Heart left ventricle (tissue), 16 donors: Measurements from ENCODE around the gene PLCL1. TPM values are rescaled to one million over a fixed set of nuclear protein-coding genes. Genes with fewer than 3 reads are reported as not detected.
A peak's percentile ranks its signal among the peaks of the same experiment; 100 is the strongest.

Experiments
- ATAC-seq, 4 donors: fragments of 200-7000 bp; cut with Tn5 transposase; one replicate each; pipeline ENCODE4 v1.9.1; 2020 to 2022; ENCODE audit warnings: moderate library complexity in 4 of 4, mild to moderate bottlenecking in 3 of 4, moderate number of reproducible peaks in 1 of 4
- DNase-seq, 5 donors: peaks; one replicate each; pipeline ENCODE4 v3.0.0-alpha.2; 2020
- H3K27ac ChIP-seq, 12 donors: fragments of 200-600 bp; sonication (generic) in 4 of 12; one replicate each; pipeline versions ENCODE4 v1.5.0 to v1.8.0; 2016 to 2022; ENCODE audit warnings: mild to moderate bottlenecking in 2 of 12
- H3K27me3 ChIP-seq, 9 donors: fragments of 200-600 bp; sonication (generic) in 2 of 9; one replicate each; pipeline versions ENCODE4 v1.5.1 to v1.8.0; 2016 to 2022; ENCODE audit warnings: mild to moderate bottlenecking in 3 of 9
- H3K36me3 ChIP-seq, 9 donors: fragments of 200-600 bp; sonication (generic) in 2 of 9; one replicate each; pipeline versions ENCODE4 v1.5.0 to v1.8.0; 2018 to 2022; ENCODE audit warnings: mild to moderate bottlenecking in 2 of 9
- H3K4me1 ChIP-seq, 12 donors: fragments of 200-600 bp; sonication (generic) in 4 of 12; one replicate each; pipeline versions ENCODE4 v1.5.0 to v1.8.0; 2016 to 2022; ENCODE audit warnings: mild to moderate bottlenecking in 3 of 12
- H3K4me3 ChIP-seq, 12 donors: fragments of 200-600 bp; sonication (generic) in 4 of 12; one replicate each; pipeline versions ENCODE4 v1.5.0 to v1.8.0; 2017 to 2022; ENCODE audit warnings: mild to moderate bottlenecking in 9 of 12, moderate library complexity in 4 of 12
- H3K9me3 ChIP-seq, 12 donors: fragments of 200-600 bp; sonication (generic) in 4 of 12; one replicate each; pipeline versions ENCODE4 v1.5.0 to v1.8.0; 2016 to 2022; ENCODE audit warnings: mild to moderate bottlenecking in 1 of 12
- CTCF ChIP-seq, 12 donors: fragments of 200-600 bp; sonication (generic) in 4 of 12; IDR thresholded peaks; one replicate each; pipeline versions ENCODE4 v1.5.0 to v1.8.0; 2018 to 2022; ENCODE audit warnings: antibody characterized with exemption in 12 of 12, mild to moderate bottlenecking in 5 of 12
- POLR2A ChIP-seq, 2 donors: fragments of 450-650 bp; IDR thresholded peaks; one replicate each; pipeline ENCODE4 v1.6.1; 2017; ENCODE audit warnings: antibody characterized with exemption in 2 of 2, mild to moderate bottlenecking in 2 of 2, moderate library complexity in 2 of 2
- WGBS, 4 donors: extraction: QIAGEN DNeasy Blood & Tissue Kit in 2 of 4; methylation state at CpG; one replicate each; pipeline versions ENCODE4 v1.1.5 to v1.1.7; 2013 to 2018; 5-methylcytosine and 5-hydroxymethylcytosine counted together
- intact Hi-C, 10 donors: fragments of 100-400 bp; cut with DNase I; formaldehyde crosslinking; loops; one replicate each; pipeline versions ENCODE4 v1.11.1 to v1.14.2; 2022
- polyA plus RNA-seq, 2 donors: library from polyadenylated mRNA; stranded (reverse); fragments of 200-250 nt; gene quantifications; one replicate each; pipeline ENCODE4 v1.2.3, GENCODE V29; 2013
- total RNA-seq, 9 donors: library from RNA; depleted of rRNA in 2 of 9; stranded (reverse); fragments of >200 nt in 2 of 9; fragmentation: NEBNext Ultra II Directional in 3 of 9; extraction: Animal tissue kit (Norgen Biotek cat#: 25700) in 3 of 9; gene quantifications; one replicate each; pipeline versions ENCODE4 v1.1.0 to v1.2.4, GENCODE V29; 2016 to 2023
- donor health status: ischemic (EF 13 %, LVEDD 7.1; RV severe dilation, severe dysfunction).
- donor health status: healthy with polysubstance abuse.
- donor health status: DM: no; HTN: yes; CAD: no.
- donor health status: DM: no; HTN: no; CAD: no.
- donor health status: ischemic (EF 25% LVEDD 6.9; RV normal size, moderate dysfunction).
- donor health status: ischemic (EF 25% LVEDD 5.7; RV mildly dilated, moderate dysfunction).
- donor health status: healthy.
- donor health status: DM: yes; HTN: yes; CAD: no.
- donor health status: ischemic (EF 35%, LVEDD 5.7; RV mildly dilated, moderate dysfunction).
- donor health status: nonischemic (EF 11% LVEDD 7.7; RV severe dilation, severe dysfunction).
- donor health status: DM: yes; HTN: yes; CAD: no.
- donor health status: PGD.
- donor health status: ischemic (EF 29% LVEDD 5.4; RV normal size, mild dysfunction).
- donor health status: nonischemic (EF 23%, LVEDD 6.1; RV moderate dilation, normal function).

The PLCL1 gene
- total and polyA plus RNA-seq, 11 donors, result 22.0 to 126 (median 90.4) TPM

DNA sequence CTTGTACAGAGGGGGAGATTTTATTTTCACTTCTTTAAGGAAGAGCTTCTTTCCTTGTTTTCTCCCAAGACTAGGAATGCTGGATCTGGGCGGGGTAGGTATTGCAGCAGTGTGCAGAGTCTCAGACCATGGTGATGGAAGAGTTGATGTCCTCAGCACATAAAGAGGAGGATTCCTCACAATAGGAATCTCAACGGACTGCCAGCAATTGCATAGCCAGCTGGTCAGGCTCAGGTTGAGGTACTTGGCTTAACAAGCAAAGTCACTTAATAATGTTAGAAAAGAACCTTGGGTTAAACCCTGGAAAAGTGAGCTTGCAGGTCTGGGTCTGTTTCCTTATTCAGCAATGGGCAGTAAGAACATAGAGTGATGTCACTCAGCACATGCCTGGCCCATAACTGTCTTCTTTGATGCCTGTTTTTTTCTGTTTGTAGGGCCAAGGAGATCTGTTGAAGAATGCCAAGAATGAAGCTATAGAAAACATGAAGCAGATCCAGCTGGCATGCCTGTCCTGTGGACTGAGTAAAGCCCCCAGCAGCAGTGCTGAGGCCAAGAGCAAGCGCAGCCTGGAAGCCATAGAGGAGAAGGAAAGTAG is 342.1 kb downstream of the PLCL1 start:
- WGBS, 4 donors, result 73 to 83% (median 77%) methylated on average over 3 of the region's 3 CpGs
- TF ChIP-seq POLR2A (IDR thresholded peaks at IDR 0.05) (no peak), CTCF (IDR thresholded peaks at IDR 0.05) (no peak)
- no peak overlapping the region for H3K4me3 ChIP-seq
- ATAC-seq (peak in 1 of 4 donors; percentile 11), DNase-seq (no peak)
- H3K9me3 ChIP-seq, result peaks cover 0 to 3% (median 0%) of the 10 kb centered on the region in 12 donors
- intact Hi-C loops, result no loop called here
- peaks cover 0 to 8% (median 0%) of the 10 kb centered on the region in 9 donors for H3K36me3 ChIP-seq
- H3K27me3 ChIP-seq, result no peaks in the 10 kb centered on the region
- no peak overlapping the region for H3K27ac ChIP-seq
- H3K4me1 ChIP-seq, result peaks cover 0 to 14% (median 6%) of the 10 kb centered on the region in 12 donors

DNA sequence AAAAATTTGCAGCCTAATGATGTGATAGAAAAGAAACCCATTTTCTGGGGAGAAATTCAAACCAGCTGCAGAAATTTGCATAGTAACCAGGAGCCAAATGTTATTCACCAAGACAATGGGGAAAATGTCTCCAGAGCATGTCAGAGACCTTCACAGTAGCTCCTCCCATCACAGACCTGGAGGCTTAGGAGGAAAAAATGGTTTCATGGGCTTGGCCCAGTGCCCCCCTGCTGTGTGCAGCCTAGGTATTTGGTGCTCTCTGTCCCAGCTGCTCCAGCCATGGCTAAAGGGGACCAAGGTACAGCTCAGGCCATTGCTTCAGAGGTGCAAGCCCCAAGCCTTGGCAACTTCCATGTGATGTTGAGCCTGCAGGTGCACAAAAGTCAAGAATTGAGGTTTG is 352.9 kb downstream of the PLCL1 start:
- no peak overlapping the region for H3K27ac ChIP-seq
- ATAC-seq (no peak), DNase-seq (no peak)
- TF ChIP-seq CTCF (IDR thresholded peaks at IDR 0.05) (no peak), POLR2A (IDR thresholded peaks at IDR 0.05) (no peak)
- H3K27me3 ChIP-seq, result no peaks in the 10 kb centered on the region
- intact Hi-C loops, result no loop called here
- peaks cover 0 to 11% (median 0%) of the 10 kb centered on the region in 12 donors for H3K9me3 ChIP-seq
- H3K4me1 ChIP-seq, result no peaks in the 10 kb centered on the region
- H3K36me3 ChIP-seq, result peaks cover 0 to under 1% (median 0%) of the 10 kb centered on the region in 9 donors
- no peak overlapping the region for H3K4me3 ChIP-seq

GRCh38 chr2:198161151-198161550 is 356.8 kb downstream of the PLCL1 start:
- ATAC-seq, result no peak
- no peak for TF ChIP-seq CTCF (IDR thresholded peaks at IDR 0.05)
- TF ChIP-seq POLR2A (IDR thresholded peaks at IDR 0.05), result no peak
- peaks cover 0 to 10% (median 0%) of the 10 kb centered on the region in 12 donors for H3K4me1 ChIP-seq
- H3K4me3 ChIP-seq, result no peak overlapping the region
- no peaks in the 10 kb centered on the region for H3K36me3 ChIP-seq
- DNase-seq, result no peak
- peaks cover 0 to 7% (median 0%) of the 10 kb centered on the region in 12 donors for H3K9me3 ChIP-seq
- intact Hi-C loops, result no loop called here
- no peak overlapping the region for H3K27ac ChIP-seq
- no peaks in the 10 kb centered on the region for H3K27me3 ChIP-seq

DNA sequence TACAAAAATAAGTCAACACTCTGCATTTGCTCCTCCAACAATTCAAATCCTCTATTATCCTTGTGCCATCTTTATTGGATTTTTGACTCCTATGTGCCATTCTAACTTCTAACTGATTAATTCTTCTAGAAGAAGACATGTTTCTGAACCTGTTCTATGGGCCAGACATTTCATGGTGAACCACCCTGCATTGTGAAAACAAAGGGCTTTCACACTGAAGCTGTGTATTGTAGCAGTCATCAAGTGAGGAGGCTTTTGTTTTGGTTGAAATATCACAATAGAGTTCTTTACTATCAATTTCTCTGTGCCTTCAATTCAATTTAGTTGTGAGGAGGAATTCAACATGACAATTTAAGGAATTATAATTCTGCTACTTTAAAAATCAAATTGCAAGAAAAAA is 357.9 kb downstream of the PLCL1 start:
- no peak for TF ChIP-seq CTCF (IDR thresholded peaks at IDR 0.05)
- TF ChIP-seq POLR2A (IDR thresholded peaks at IDR 0.05), result no peak
- Histone ChIP-seq H3K27ac (no peak overlapping the region), H3K4me1 (peaks cover 0 to 10% (median 0%) of the 10 kb centered on the region in 12 donors), H3K9me3 (peaks cover 0 to 2% (median 0%) of the 10 kb centered on the region in 12 donors), H3K27me3 (no peaks in the 10 kb centered on the region), H3K4me3 (no peak overlapping the region), H3K36me3 (no peaks in the 10 kb centered on the region)
- DNase-seq (no peak), ATAC-seq (no peak)
- intact Hi-C loops, result no loop called here
